ENCODE data around the gene LHX5.

The LHX5 gene

GRCh38 chr12:113477171-113477841 is 5.6 kb upstream of the LHX5 start:
- no peak for DNase-seq

GRCh38 chr12:113476176-113476986 is 4.7 kb upstream of the LHX5 start:
- DNase-seq, result no peak

- DNase-seq, result no peak
These were observed 3.9 kb upstream of the LHX5 start for GRCh38 chr12:113475451-113476175.

GRCh38 chr12:113474635-113475436 is 3.2 kb upstream of the LHX5 start:
- no peak for DNase-seq

GRCh38 chr12:113473942-113474341 is 2.3 kb upstream of the LHX5 start:
- DNase-seq, result no peak

- DNase-seq, result no peak
These were observed 1.7 kb upstream of the LHX5 start for GRCh38 chr12:113473400-113473799.

GRCh38 chr12:113472191-113473121 is 785 bp upstream of the LHX5 start:
- no peak for DNase-seq

- no peak for DNase-seq
These were observed 626 bp downstream of the LHX5 start for GRCh38 chr12:113470871-113471618.

- no peak for DNase-seq
These were observed 1.5 kb downstream of the LHX5 start for GRCh38 chr12:113469949-113470743.

- no peak for DNase-seq
These were observed 2.3 kb downstream of the LHX5 start for GRCh38 chr12:113469224-113469948.

GRCh38 chr12:113468365-113469223 is 3.1 kb downstream of the LHX5 start:
- no peak for DNase-seq

GRCh38 chr12:113467502-113468364 is 3.9 kb downstream of the LHX5 start:
- DNase-seq, result no peak

- DNase-seq, result no peak
These were observed 4.5 kb downstream of the LHX5 start for GRCh38 chr12:113467142-113467501.

- DNase-seq, result no peak
These were observed 5.1 kb downstream of the LHX5 start for GRCh38 chr12:113466454-113467141.

GRCh38 chr12:113465808-113466453 is 5.7 kb downstream of the LHX5 start:
- DNase-seq, result no peak
